ENCODE measurements around the gene SLC12A1. TPM values are rescaled to one million over a fixed set of nuclear protein-coding genes. Genes with fewer than 3 reads are reported as not detected.

The SLC12A1 gene
- polyA plus RNA-seq, 1 of the 3 experiments (the other 2 are of a cell fraction): not detected

DNA sequence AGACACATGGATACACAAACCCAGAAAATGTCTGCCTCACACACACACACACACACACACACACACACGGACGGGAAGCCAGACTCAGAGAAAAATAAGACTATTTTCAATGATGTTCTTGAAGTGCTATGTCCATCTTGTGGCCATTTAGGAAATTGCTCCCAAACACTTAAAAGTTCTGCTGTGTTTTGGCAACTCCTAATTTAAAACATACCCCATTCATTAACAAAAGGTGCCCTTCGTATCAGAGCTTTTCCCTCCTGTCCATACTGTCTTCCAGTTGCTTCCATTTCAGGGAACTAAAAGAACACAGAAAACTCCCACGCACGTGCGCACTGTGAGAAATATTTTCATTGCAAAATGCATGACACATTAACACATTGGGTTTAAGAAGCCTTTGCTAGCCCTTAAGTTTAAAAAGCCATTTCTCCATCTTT, 44.6 kb downstream of the SLC12A1 start:
- H3K27ac ChIP-seq (ENCODE audit: low read depth in 2 of 2, low read length in 1 of 2): no peak overlapping the region
- H3K9me3 ChIP-seq: no peaks in the 10 kb centered on the region
- no peaks in the 10 kb centered on the region for H3K36me3 ChIP-seq (replicated peaks in 1 of 2; ENCODE audit: control insufficient read depth in 1 of 2, insufficient read depth in 2 of 2, low read length in 1 of 2)
- H3K79me2 ChIP-seq (ENCODE audit: insufficient read depth): no peaks in the 10 kb centered on the region
- H3K4me3 ChIP-seq (ENCODE audit: low read depth in 2 of 2, low read length in 1 of 2): no peak overlapping the region; a peak in 1 of 4 replicates
- H3F3A ChIP-seq (replicated peaks; ENCODE audit: insufficient read depth): no peaks in the 10 kb centered on the region
- ChIA-PET POLR2A (no interaction called here), CTCF (interaction anchor here (0.6 to 6.2 kb wide), 30 partner anchors 9 to 1055 kb away, joined by 3 to 46 read pairs (median 4); no protein-coding TSS in a partner anchor)
- peak; percentile 58 for DNase-seq
- peak overlapping the region; percentile 21; the same call in 1 of the 2 replicates for H2AFZ ChIP-seq (ENCODE audit: low read depth)
- WGBS (ENCODE audit: low lambda C conversion rate): 26% methylated on average over 6 of the region's 6 CpGs
- H4K20me1 ChIP-seq (ENCODE audit: insufficient read depth): no peaks in the 10 kb centered on the region
- no peak overlapping the region for H3K4me2 ChIP-seq
- no peak overlapping the region for H3K9ac ChIP-seq
- no peaks in the 10 kb centered on the region for H3K9me2 ChIP-seq
- no peaks in the 10 kb centered on the region for H3K27me3 ChIP-seq (ENCODE audit: insufficient read depth)
- H3K4me1 ChIP-seq (ENCODE audit: control insufficient read depth in 1 of 2, insufficient read depth in 2 of 2, low read depth in 1 of 2, low read length in 1 of 2): no peaks in the 10 kb centered on the region
- TF ChIP-seq TEAD4 (IDR thresholded peaks at IDR 0.05; ENCODE audit: borderline replicate concordance, insufficient read depth) (no peak), MXI1 (IDR thresholded peaks at IDR 0.05; ENCODE audit: low read depth, low read length) (peak; percentile 39; the same call in 1 of the 2 replicates), RAD21 (IDR thresholded peaks at IDR 0.05; ENCODE audit: low read length) (peak; percentile 87), EZH2phosphoT487 (IDR thresholded peaks at IDR 0.05; ENCODE audit: borderline replicate concordance, low read depth) (no peak), RCOR1 (IDR thresholded peaks at IDR 0.05; ENCODE audit: low read length) (no peak), POLR2AphosphoS5 (IDR thresholded peaks at IDR 0.05; ENCODE audit: low read depth, low read length) (no peak), ELF1 (IDR thresholded peaks at IDR 0.05) (no peak), CHD2 (IDR thresholded peaks at IDR 0.05; ENCODE audit: low read length, partially characterized antibody) (no peak), GATA2 (CRISPR knock-in tag; IDR thresholded peaks at IDR 0.05) (no peak), NRF1 (IDR thresholded peaks at IDR 0.05; ENCODE audit: low read depth, low read length) (no peak), FOSL2 (IDR thresholded peaks at IDR 0.05; ENCODE audit: borderline replicate concordance, low read depth) (no peak), FOXJ3 (CRISPR knock-in tag; IDR thresholded peaks at IDR 0.05) (no peak), SIN3A (IDR thresholded peaks at IDR 0.05; ENCODE audit: borderline replicate concordance, low read depth, low read length) (no peak), RFX5 (IDR thresholded peaks at IDR 0.05; ENCODE audit: low read length) (no peak), EP300 (IDR thresholded peaks at IDR 0.05; ENCODE audit: borderline replicate concordance in 1 of 2, low read depth in 1 of 2, low read length in 1 of 2) (no peak), TAF1 (IDR thresholded peaks at IDR 0.05; ENCODE audit: borderline replicate concordance, low read depth, low read length) (no peak), YY1 (IDR thresholded peaks at IDR 0.05; ENCODE audit: low read depth) (no peak), SMC3 (IDR thresholded peaks at IDR 0.05; ENCODE audit: low read depth, low read length) (peak; percentile 77), RXRA (IDR thresholded peaks at IDR 0.05; ENCODE audit: borderline replicate concordance, low read depth) (no peak), JUND (IDR thresholded peaks at IDR 0.05) (no peak), GABPA (IDR thresholded peaks at IDR 0.05; ENCODE audit: low read depth) (no peak)
- TF ChIP-seq, protein P1, sequence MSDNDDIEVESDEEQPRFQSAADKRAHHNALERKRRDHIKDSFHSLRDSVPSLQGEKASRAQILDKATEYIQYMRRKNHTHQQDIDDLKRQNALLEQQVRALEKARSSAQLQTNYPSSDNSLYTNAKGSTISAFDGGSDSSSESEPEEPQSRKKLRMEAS (IDR thresholded peaks at IDR 0.05; ENCODE audit: low read depth): no peak
- TF ChIP-seq, protein P2, sequence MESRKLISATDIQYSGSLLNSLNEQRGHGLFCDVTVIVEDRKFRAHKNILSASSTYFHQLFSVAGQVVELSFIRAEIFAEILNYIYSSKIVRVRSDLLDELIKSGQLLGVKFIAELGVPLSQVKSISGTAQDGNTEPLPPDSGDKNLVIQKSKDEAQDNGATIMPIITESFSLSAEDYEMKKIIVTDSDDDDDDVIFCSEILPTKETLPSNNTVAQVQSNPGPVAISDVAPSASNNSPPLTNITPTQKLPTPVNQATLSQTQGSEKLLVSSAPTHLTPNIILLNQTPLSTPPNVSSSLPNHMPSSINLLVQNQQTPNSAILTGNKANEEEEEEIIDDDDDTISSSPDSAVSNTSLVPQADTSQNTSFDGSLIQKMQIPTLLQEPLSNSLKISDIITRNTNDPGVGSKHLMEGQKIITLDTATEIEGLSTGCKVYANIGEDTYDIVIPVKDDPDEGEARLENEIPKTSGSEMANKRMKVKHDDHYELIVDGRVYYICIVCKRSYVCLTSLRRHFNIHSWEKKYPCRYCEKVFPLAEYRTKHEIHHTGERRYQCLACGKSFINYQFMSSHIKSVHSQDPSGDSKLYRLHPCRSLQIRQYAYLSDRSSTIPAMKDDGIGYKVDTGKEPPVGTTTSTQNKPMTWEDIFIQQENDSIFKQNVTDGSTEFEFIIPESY (IDR thresholded peaks at IDR 0.05; ENCODE audit: borderline replicate concordance, low read depth): no peak
- TF ChIP-seq, protein P3, sequence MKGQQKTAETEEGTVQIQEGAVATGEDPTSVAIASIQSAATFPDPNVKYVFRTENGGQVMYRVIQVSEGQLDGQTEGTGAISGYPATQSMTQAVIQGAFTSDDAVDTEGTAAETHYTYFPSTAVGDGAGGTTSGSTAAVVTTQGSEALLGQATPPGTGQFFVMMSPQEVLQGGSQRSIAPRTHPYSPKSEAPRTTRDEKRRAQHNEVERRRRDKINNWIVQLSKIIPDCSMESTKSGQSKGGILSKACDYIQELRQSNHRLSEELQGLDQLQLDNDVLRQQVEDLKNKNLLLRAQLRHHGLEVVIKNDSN (IDR thresholded peaks at IDR 0.05; ENCODE audit: borderline replicate concordance, low read depth): no peak
- TF ChIP-seq, protein P4, sequence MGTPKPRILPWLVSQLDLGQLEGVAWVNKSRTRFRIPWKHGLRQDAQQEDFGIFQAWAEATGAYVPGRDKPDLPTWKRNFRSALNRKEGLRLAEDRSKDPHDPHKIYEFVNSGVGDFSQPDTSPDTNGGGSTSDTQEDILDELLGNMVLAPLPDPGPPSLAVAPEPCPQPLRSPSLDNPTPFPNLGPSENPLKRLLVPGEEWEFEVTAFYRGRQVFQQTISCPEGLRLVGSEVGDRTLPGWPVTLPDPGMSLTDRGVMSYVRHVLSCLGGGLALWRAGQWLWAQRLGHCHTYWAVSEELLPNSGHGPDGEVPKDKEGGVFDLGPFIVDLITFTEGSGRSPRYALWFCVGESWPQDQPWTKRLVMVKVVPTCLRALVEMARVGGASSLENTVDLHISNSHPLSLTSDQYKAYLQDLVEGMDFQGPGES (IDR thresholded peaks at IDR 0.05; ENCODE audit: low read depth, low read length): no peak
- TF ChIP-seq, protein P5, sequence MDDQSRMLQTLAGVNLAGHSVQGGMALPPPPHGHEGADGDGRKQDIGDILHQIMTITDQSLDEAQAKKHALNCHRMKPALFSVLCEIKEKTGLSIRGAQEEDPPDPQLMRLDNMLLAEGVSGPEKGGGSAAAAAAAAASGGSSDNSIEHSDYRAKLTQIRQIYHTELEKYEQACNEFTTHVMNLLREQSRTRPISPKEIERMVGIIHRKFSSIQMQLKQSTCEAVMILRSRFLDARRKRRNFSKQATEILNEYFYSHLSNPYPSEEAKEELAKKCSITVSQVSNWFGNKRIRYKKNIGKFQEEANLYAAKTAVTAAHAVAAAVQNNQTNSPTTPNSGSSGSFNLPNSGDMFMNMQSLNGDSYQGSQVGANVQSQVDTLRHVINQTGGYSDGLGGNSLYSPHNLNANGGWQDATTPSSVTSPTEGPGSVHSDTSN (IDR thresholded peaks at IDR 0.05): no peak
- TF ChIP-seq, protein P6, sequence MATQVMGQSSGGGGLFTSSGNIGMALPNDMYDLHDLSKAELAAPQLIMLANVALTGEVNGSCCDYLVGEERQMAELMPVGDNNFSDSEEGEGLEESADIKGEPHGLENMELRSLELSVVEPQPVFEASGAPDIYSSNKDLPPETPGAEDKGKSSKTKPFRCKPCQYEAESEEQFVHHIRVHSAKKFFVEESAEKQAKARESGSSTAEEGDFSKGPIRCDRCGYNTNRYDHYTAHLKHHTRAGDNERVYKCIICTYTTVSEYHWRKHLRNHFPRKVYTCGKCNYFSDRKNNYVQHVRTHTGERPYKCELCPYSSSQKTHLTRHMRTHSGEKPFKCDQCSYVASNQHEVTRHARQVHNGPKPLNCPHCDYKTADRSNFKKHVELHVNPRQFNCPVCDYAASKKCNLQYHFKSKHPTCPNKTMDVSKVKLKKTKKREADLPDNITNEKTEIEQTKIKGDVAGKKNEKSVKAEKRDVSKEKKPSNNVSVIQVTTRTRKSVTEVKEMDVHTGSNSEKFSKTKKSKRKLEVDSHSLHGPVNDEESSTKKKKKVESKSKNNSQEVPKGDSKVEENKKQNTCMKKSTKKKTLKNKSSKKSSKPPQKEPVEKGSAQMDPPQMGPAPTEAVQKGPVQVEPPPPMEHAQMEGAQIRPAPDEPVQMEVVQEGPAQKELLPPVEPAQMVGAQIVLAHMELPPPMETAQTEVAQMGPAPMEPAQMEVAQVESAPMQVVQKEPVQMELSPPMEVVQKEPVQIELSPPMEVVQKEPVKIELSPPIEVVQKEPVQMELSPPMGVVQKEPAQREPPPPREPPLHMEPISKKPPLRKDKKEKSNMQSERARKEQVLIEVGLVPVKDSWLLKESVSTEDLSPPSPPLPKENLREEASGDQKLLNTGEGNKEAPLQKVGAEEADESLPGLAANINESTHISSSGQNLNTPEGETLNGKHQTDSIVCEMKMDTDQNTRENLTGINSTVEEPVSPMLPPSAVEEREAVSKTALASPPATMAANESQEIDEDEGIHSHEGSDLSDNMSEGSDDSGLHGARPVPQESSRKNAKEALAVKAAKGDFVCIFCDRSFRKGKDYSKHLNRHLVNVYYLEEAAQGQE (IDR thresholded peaks at IDR 0.05; ENCODE audit: low read depth, low read length): no peak
